HEK293 (cell line): ENCODE data around the gene COG1.

Experiments used
- CTCF ChIA-PET: fragments of 350-600 bp; formaldehyde crosslinking; extraction: SDS; loops from one replicate; lab custom pipeline; 2021; ENCODE audit warnings: antibody characterized with exemption; lab: Yijun Ruan, JAX
- POLR2A ChIA-PET: fragments of 300-600 bp; formaldehyde crosslinking; extraction: SDS; loops from one replicate; lab custom pipeline; 2020; ENCODE audit warnings: antibody characterized with exemption, inconsistent platforms; lab: Yijun Ruan, JAX
- H3K27ac ChIP-seq: fragments of 200-500 bp; sonication (Bioruptor generic); 2 replicates; pipeline ENCODE4 v1.5.1; 2014; ENCODE audit warnings: low read depth, low read length, control low read depth, inconsistent platforms; ENCODE audit errors: extremely low read depth
- H3K36me3 ChIP-seq, 2 experiments: fragments of 200-500 bp in 1 of 2; sonication (Bioruptor generic) in 1 of 2; 1 replicate in 1 of 2; 2 replicates in 1 of 2; pipeline ENCODE4 v1.5.1; 2014 to 2017; ENCODE audit warnings: inconsistent platforms in 2 of 2, low read length in 2 of 2; ENCODE audit not compliant: control insufficient read depth in 2 of 2, insufficient read depth in 1 of 2
- H3K4me1 ChIP-seq: fragments of 200-500 bp; sonication (Bioruptor generic); 2 replicates; pipeline ENCODE4 v1.5.1; 2014; ENCODE audit warnings: mild to moderate bottlenecking, low read length, inconsistent platforms; ENCODE audit not compliant: control insufficient read depth, insufficient read depth
- H3K4me3 ChIP-seq: 2 replicates; pipeline ENCODE4 v1.5.1; 2011; ENCODE audit warnings: low read depth, mild to moderate bottlenecking, control low read depth, low read length, moderate library complexity
- H3K9me3 ChIP-seq: fragments of 200-500 bp; sonication (Bioruptor generic); 2 replicates; pipeline ENCODE4 v1.5.1; 2014; ENCODE audit warnings: low read depth, low read length, inconsistent platforms; ENCODE audit not compliant: control insufficient read depth, insufficient read depth
- BCL11A ChIP-seq: fragments of 450-650 bp; formaldehyde crosslinking; IDR thresholded peaks from 2 replicates; pipeline ENCODE4 v1.5.1; 2016; ENCODE audit warnings: low read depth, missing biosample characterization, missing genetic modification characterization
- IKZF3 ChIP-seq: fragments of 450-650 bp; IDR thresholded peaks from 2 replicates; pipeline ENCODE4 v1.5.0; 2018; ENCODE audit warnings: missing biosample characterization, mild to moderate bottlenecking, missing genetic modification characterization, moderate library complexity
- KLF10 ChIP-seq: fragments of 450-650 bp; IDR thresholded peaks from 2 replicates; pipeline ENCODE4 v1.5.1; 2018; ENCODE audit warnings: missing biosample characterization, mild to moderate bottlenecking, missing genetic modification characterization
- SCRT2 ChIP-seq: fragments of 450-650 bp; formaldehyde crosslinking; IDR thresholded peaks from 2 replicates; pipeline ENCODE4 v1.5.1; 2016; ENCODE audit warnings: missing biosample characterization, missing genetic modification characterization
- WT1 ChIP-seq: fragments of 450-650 bp; formaldehyde crosslinking; IDR thresholded peaks from 2 replicates; pipeline ENCODE4 v1.5.1; 2016; ENCODE audit warnings: missing biosample characterization, missing genetic modification characterization
- ZNF174 ChIP-seq: fragments of 450-650 bp; formaldehyde crosslinking; IDR thresholded peaks from 2 replicates; pipeline ENCODE4 v1.5.0; 2017; ENCODE audit warnings: missing biosample characterization, mild to moderate bottlenecking, missing genetic modification characterization
- ZNF184 ChIP-seq: fragments of 450-650 bp; IDR thresholded peaks from 2 replicates; pipeline ENCODE4 v1.5.1; 2018; ENCODE audit warnings: missing biosample characterization, mild to moderate bottlenecking, missing genetic modification characterization
- ZNF335 ChIP-seq: fragments of 450-650 bp; formaldehyde crosslinking; conservative IDR thresholded peaks from 2 replicates; pipeline ENCODE4 v1.5.1; 2016; ENCODE audit warnings: missing biosample characterization, missing genetic modification characterization
- ZNF341 ChIP-seq: fragments of 450-650 bp; formaldehyde crosslinking; IDR thresholded peaks from 2 replicates; pipeline ENCODE4; 2016; ENCODE audit warnings: low read depth, missing biosample characterization, missing genetic modification characterization
- ZNF37A ChIP-seq: fragments of 450-650 bp; IDR thresholded peaks from 2 replicates; pipeline ENCODE4 v1.5.1; 2018; ENCODE audit warnings: missing biosample characterization, missing genetic modification characterization
- ZNF394 ChIP-seq: fragments of 450-650 bp; formaldehyde crosslinking; IDR thresholded peaks from 2 replicates; pipeline ENCODE4 v1.5.1; 2016; ENCODE audit warnings: missing biosample characterization, missing genetic modification characterization, mild to moderate bottlenecking, moderate library complexity, borderline replicate concordance
- ZNF585B ChIP-seq: fragments of 450-650 bp; formaldehyde crosslinking; IDR thresholded peaks from 2 replicates; pipeline ENCODE4 v1.5.1; 2016; ENCODE audit warnings: missing biosample characterization, missing genetic modification characterization
- ZNF596 ChIP-seq: fragments of 450-650 bp; IDR thresholded peaks from 2 replicates; pipeline ENCODE4 v1.5.0; 2018; ENCODE audit warnings: missing biosample characterization, mild to moderate bottlenecking, missing genetic modification characterization, moderate library complexity
- ZNF629 ChIP-seq: fragments of 450-650 bp; formaldehyde crosslinking; IDR thresholded peaks from 2 replicates; pipeline ENCODE4 v1.5.1; 2017; ENCODE audit warnings: missing biosample characterization, missing genetic modification characterization
- ZNF791 ChIP-seq: fragments of 450-650 bp; formaldehyde crosslinking; IDR thresholded peaks from 2 replicates; pipeline ENCODE4 v1.5.1; 2016; ENCODE audit warnings: missing biosample characterization, missing genetic modification characterization
- ZSCAN30 ChIP-seq: fragments of 450-650 bp; IDR thresholded peaks from 2 replicates; pipeline ENCODE4 v1.5.1; 2018; ENCODE audit warnings: missing biosample characterization, mild to moderate bottlenecking, missing genetic modification characterization, moderate library complexity
- TF ChIP-seq, protein P1 (sequence below): fragments of 450-650 bp; formaldehyde crosslinking; IDR thresholded peaks from 2 replicates; pipeline ENCODE4 v1.5.1; 2016; ENCODE audit warnings: missing biosample characterization, missing genetic modification characterization
- TF ChIP-seq, protein P2 (sequence below): fragments of 450-650 bp; formaldehyde crosslinking; optimal IDR thresholded peaks from 2 replicates; pipeline ENCODE3; 2016; ENCODE audit warnings: missing biosample characterization, mild to moderate bottlenecking, missing genetic modification characterization
- TF ChIP-seq, protein P3 (sequence below): fragments of 450-650 bp; formaldehyde crosslinking; IDR thresholded peaks from 2 replicates; pipeline ENCODE4 v1.5.1; 2017; ENCODE audit warnings: missing biosample characterization, missing genetic modification characterization
- TF ChIP-seq, protein P4 (sequence below): fragments of 450-650 bp; formaldehyde crosslinking; IDR thresholded peaks from 2 replicates; pipeline ENCODE4 v1.5.1; 2016; ENCODE audit warnings: missing biosample characterization, missing genetic modification characterization, low read depth
- TF ChIP-seq, protein P5 (sequence below): fragments of 450-650 bp; formaldehyde crosslinking; IDR thresholded peaks from 2 replicates; pipeline ENCODE4 v1.5.1; 2016; ENCODE audit warnings: missing biosample characterization, missing genetic modification characterization

COG1 gene

DNA sequence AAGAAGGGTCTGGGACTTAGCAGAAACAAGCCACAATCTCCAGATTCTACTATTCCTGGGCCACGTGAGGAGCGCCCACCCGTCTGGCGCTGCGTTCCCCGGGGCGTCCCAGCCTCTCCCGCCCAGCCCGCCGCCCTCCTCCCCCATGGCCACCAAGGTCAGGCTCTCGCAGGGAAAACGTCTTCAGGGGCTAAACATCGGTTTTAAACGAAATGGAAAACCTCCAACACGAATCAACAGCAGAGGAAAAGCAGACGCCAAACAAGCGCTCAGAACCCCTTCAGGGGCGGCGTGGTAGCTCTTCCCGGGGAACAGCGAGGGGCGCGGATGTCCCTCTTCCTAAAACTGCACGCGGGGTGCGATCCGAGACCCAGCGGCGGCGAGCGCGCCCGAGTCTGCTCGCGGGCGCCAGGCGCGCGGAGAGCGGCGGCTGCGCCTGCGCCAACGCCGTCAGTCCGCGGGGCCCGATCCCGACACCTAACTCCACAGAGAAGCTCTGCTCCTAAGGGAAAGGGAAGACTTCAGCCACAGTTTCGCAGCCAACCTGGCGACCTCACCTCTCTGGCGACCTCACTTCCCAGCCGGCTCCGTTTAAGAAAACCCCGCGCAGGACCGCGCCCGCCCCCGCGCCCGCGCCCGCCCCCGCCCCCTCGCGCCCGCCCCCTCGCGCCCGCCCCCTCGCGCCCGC, 505 bp upstream of the COG1 start (continued):
- TF ChIP-seq ZNF37A (tag by site-specific recombination) (0 out of 2 replicates have a peak, but pooled peaks have one; percentile 37), ZNF596 (tag by site-specific recombination) (peak; percentile 36; the same call in 1 of the 2 replicates), KLF10 (peak; percentile 59; the same call in 1 of the 2 replicates), ZNF184 (peak; percentile 42; the same call in 1 of the 2 replicates), ZNF394 (no peak), IKZF3 (tag by site-specific recombination) (peak; percentile 98), ZNF174 (tag by site-specific recombination) (no peak), ZNF341 (tag by site-specific recombination) (peak; percentile 92), ZNF335 (tag by site-specific recombination) (peak; percentile 72), ZNF791 (tag by site-specific recombination) (no peak), ZSCAN30 (tag by site-specific recombination) (peak; percentile 47; the same call in 1 of the 2 replicates)
- TF ChIP-seq, protein P1, sequence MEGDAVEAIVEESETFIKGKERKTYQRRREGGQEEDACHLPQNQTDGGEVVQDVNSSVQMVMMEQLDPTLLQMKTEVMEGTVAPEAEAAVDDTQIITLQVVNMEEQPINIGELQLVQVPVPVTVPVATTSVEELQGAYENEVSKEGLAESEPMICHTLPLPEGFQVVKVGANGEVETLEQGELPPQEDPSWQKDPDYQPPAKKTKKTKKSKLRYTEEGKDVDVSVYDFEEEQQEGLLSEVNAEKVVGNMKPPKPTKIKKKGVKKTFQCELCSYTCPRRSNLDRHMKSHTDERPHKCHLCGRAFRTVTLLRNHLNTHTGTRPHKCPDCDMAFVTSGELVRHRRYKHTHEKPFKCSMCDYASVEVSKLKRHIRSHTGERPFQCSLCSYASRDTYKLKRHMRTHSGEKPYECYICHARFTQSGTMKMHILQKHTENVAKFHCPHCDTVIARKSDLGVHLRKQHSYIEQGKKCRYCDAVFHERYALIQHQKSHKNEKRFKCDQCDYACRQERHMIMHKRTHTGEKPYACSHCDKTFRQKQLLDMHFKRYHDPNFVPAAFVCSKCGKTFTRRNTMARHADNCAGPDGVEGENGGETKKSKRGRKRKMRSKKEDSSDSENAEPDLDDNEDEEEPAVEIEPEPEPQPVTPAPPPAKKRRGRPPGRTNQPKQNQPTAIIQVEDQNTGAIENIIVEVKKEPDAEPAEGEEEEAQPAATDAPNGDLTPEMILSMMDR (tag by site-specific recombination), result no peak
- TF ChIP-seq, protein P2, sequence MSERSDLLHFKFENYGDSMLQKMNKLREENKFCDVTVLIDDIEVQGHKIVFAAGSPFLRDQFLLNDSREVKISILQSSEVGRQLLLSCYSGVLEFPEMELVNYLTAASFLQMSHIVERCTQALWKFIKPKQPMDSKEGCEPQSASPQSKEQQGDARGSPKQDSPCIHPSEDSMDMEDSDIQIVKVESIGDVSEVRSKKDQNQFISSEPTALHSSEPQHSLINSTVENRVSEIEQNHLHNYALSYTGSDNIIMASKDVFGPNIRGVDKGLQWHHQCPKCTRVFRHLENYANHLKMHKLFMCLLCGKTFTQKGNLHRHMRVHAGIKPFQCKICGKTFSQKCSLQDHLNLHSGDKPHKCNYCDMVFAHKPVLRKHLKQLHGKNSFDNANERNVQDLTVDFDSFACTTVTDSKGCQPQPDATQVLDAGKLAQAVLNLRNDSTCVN, result peak; percentile 69
- TF ChIP-seq, protein P3, sequence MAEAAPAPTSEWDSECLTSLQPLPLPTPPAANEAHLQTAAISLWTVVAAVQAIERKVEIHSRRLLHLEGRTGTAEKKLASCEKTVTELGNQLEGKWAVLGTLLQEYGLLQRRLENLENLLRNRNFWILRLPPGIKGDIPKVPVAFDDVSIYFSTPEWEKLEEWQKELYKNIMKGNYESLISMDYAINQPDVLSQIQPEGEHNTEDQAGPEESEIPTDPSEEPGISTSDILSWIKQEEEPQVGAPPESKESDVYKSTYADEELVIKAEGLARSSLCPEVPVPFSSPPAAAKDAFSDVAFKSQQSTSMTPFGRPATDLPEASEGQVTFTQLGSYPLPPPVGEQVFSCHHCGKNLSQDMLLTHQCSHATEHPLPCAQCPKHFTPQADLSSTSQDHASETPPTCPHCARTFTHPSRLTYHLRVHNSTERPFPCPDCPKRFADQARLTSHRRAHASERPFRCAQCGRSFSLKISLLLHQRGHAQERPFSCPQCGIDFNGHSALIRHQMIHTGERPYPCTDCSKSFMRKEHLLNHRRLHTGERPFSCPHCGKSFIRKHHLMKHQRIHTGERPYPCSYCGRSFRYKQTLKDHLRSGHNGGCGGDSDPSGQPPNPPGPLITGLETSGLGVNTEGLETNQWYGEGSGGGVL (tag by site-specific recombination), result peak; percentile 59

DNA sequence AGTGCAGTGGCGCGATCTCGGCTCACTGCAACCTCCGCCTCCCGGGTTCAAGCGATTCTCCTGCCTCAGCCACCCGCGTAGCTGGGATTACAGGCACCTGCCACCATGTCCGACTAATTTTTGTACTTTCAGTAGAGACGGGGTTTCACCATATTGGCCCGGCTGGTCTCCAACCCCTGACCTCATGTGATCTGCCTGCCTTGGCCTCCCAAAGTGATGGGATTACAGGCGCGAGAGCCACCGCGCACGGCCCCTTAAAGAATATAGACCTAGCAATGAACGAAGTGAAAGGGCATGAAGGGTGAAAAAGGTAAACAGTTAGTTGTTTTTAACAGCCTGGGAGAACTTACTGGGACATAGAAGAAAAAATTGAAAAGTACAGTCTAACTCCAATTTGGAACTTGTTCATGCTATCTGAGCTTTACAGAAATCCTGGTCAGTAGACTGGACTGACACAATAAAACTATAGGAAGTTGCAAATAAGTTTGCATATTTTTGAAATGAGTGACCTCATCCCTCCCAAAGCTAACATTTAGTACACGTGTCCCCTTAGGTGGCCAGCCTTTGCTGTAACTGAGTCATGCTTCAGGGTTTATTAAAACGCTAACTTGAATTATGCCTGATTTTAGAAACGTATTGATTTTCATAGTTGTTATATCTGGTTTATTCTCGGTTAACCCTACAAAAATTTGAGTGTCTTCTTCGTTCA, 1.8 kb downstream of the COG1 start:
- peak; percentile 50 for TF ChIP-seq ZNF629 (tag by site-specific recombination)
- TF ChIP-seq SCRT2 (tag by site-specific recombination), result no peak
- TF ChIP-seq, protein P4, sequence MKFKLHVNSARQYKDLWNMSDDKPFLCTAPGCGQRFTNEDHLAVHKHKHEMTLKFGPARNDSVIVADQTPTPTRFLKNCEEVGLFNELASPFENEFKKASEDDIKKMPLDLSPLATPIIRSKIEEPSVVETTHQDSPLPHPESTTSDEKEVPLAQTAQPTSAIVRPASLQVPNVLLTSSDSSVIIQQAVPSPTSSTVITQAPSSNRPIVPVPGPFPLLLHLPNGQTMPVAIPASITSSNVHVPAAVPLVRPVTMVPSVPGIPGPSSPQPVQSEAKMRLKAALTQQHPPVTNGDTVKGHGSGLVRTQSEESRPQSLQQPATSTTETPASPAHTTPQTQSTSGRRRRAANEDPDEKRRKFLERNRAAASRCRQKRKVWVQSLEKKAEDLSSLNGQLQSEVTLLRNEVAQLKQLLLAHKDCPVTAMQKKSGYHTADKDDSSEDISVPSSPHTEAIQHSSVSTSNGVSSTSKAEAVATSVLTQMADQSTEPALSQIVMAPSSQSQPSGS, result peak; percentile 10; the same call in 1 of the 2 replicates
- TF ChIP-seq ZNF394, result no peak
- TF ChIP-seq WT1 (tag by site-specific recombination), result no peak
- TF ChIP-seq BCL11A (tag by site-specific recombination), result no peak
- TF ChIP-seq, protein P5, sequence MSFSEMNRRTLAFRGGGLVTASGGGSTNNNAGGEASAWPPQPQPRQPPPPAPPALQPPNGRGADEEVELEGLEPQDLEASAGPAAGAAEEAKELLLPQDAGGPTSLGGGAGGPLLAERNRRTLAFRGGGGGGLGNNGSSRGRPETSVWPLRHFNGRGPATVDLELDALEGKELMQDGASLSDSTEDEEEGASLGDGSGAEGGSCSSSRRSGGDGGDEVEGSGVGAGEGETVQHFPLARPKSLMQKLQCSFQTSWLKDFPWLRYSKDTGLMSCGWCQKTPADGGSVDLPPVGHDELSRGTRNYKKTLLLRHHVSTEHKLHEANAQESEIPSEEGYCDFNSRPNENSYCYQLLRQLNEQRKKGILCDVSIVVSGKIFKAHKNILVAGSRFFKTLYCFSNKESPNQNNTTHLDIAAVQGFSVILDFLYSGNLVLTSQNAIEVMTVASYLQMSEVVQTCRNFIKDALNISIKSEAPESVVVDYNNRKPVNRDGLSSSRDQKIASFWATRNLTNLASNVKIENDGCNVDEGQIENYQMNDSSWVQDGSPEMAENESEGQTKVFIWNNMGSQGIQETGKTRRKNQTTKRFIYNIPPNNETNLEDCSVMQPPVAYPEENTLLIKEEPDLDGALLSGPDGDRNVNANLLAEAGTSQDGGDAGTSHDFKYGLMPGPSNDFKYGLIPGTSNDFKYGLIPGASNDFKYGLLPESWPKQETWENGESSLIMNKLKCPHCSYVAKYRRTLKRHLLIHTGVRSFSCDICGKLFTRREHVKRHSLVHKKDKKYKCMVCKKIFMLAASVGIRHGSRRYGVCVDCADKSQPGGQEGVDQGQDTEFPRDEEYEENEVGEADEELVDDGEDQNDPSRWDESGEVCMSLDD (tag by site-specific recombination), result no peak
- peak; percentile 56 for TF ChIP-seq ZNF585B (tag by site-specific recombination)
- ChIA-PET CTCF (interaction anchor here (0.6 to 9.5 kb wide), 5 partner anchors 13 to 467 kb away, joined by 3 to 206 read pairs (median 5); no protein-coding TSS in a partner anchor), POLR2A (interaction anchor here (0.7 to 4.5 kb wide), 2 partner anchors 37 to 114 kb away, joined by 5 to 23 read pairs; a partner anchor contains a TSS)
- H3K4me3 ChIP-seq, result no peak overlapping the region
- no peaks in the 10 kb centered on the region for H3K9me3 ChIP-seq
- peaks cover 3% of the 10 kb centered on the region; the same call in 1 of the 2 replicates for H3K4me1 ChIP-seq
- peaks cover 25 to 38% of the 10 kb centered on the region in 2 experiments for H3K36me3 ChIP-seq
- H3K27ac ChIP-seq, result no peak overlapping the region
